ENCODE results near the gene FN3K. TPM values are rescaled to one million over a fixed set of nuclear protein-coding genes. Genes with fewer than 3 reads are reported as not detected.

FN3K gene
- total and polyA plus RNA-seq, 2 donors (not counting 3 experiments of a cell fraction or from before 2014, with no cell fraction given) = 2.0 to 12.0 TPM

GRCh38 chr17:82786427-82786826 is 51.0 kb downstream of the FN3K start:
- no peak overlapping the region for H3K9ac ChIP-seq (replicated peaks; ENCODE audit: extremely low read depth, insufficient read depth, low read length)
- ChIA-PET POLR2A (no interaction called here), CTCF (no interaction called here)
- FAIRE-seq = no peak
- no peak overlapping the region for H2AFZ ChIP-seq (ENCODE audit: low read depth, low read length)
- H3K4me3 ChIP-seq (replicated peaks in 1 of 3; ENCODE audit: insufficient read depth in 1 of 3, low read depth in 1 of 3, low read length in 3 of 3) = no peak overlapping the region
- no TSS peak for BruUV-seq (replicated peaks)
- intact Hi-C loops (cut with micrococcal nuclease) = no loop called here
- DNase-seq (ENCODE audit: low read depth, low spot score) = no peak
- no peaks in the 10 kb centered on the region for H3K27me3 ChIP-seq (ENCODE audit: control insufficient read depth in 2 of 2, insufficient read depth in 2 of 2, low read length in 2 of 2)
- no peaks in the 10 kb centered on the region for H3K9me3 ChIP-seq (replicated peaks; ENCODE audit: control insufficient read depth, insufficient read depth, low read length)
- TF ChIP-seq EZH2 (IDR thresholded peaks at IDR 0.05; ENCODE audit: borderline replicate concordance, low read depth, low read length, severe bottlenecking) (no peak), GATA2 (IDR thresholded peaks at IDR 0.05; ENCODE audit: insufficient read depth, insufficient read length, low read depth, low read length) (no peak), FOS (IDR thresholded peaks at IDR 0.05; ENCODE audit: borderline replicate concordance, insufficient read depth, low read length) (no peak), CTCF (IDR thresholded peaks at IDR 0.05; ENCODE audit: extremely low read depth in 1 of 2, insufficient read depth in 1 of 2, low read depth in 1 of 2, low read length in 2 of 2) (no peak), POLR2AphosphoS5 (IDR thresholded peaks at IDR 0.05; ENCODE audit: insufficient read depth, low read depth, low read length) (no peak), POLR2A (IDR thresholded peaks at IDR 0.05; ENCODE audit: low read depth, low read length) (no peak), JUN (IDR thresholded peaks at IDR 0.05; ENCODE audit: borderline replicate concordance, insufficient read depth, insufficient read length, low read depth) (no peak), MYC (IDR thresholded peaks at IDR 0.05; ENCODE audit: low read depth, low read length) (no peak)
- TF ChIP-seq, protein P1, sequence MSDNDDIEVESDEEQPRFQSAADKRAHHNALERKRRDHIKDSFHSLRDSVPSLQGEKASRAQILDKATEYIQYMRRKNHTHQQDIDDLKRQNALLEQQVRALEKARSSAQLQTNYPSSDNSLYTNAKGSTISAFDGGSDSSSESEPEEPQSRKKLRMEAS (IDR thresholded peaks at IDR 0.05; ENCODE audit: insufficient read depth, insufficient read length) = no peak
- peaks cover 2 to 5% of the 10 kb centered on the region in 2 experiments for H3K36me3 ChIP-seq (ENCODE audit: control insufficient read depth in 2 of 2, extremely low read depth in 1 of 2, insufficient read depth in 2 of 2, low read length in 2 of 2)
- no peak overlapping the region for H3K27ac ChIP-seq (ENCODE audit: insufficient read depth, low read depth, low read length)
- H3K9me1 ChIP-seq (replicated peaks; ENCODE audit: control insufficient read depth, extremely low read depth, insufficient read depth, low read length) = no peaks in the 10 kb centered on the region
- peaks cover 2% of the 10 kb centered on the region for H3K4me1 ChIP-seq (ENCODE audit: control insufficient read depth, extremely low read depth, insufficient read depth, low read length)
- dilution Hi-C loops (cut with MboI; ENCODE audit: extremely low pct_ligation_motif_present, low sequenced_read_pairs) = no loop called here
- H3K79me2 ChIP-seq (ENCODE audit: control insufficient read depth, insufficient read depth, low read length) = no peaks in the 10 kb centered on the region
- H3K4me2 ChIP-seq (ENCODE audit: insufficient read depth, low read length) = no peak overlapping the region
- H4K20me1 ChIP-seq (replicated peaks; ENCODE audit: control insufficient read depth, extremely low read depth, insufficient read depth, low read length) = no peaks in the 10 kb centered on the region
